HG03045 (cell line): ENCODE measurements around the gene ROR1.
"Not testable (repeated sequence)": the region's sequence is repeated elsewhere in the genome, so short reads cannot be mapped to it uniquely, and the experiment has no call there.

Source experiments
- ATAC-seq: cut with Tn5 transposase; IDR thresholded peaks from one replicate; pipeline ENCODE4 v1.9.1; 2021; ENCODE audit warnings: mild to moderate bottlenecking, moderate library complexity; ENCODE audit not compliant: unreplicated experiment

Gene ROR1

DNA sequence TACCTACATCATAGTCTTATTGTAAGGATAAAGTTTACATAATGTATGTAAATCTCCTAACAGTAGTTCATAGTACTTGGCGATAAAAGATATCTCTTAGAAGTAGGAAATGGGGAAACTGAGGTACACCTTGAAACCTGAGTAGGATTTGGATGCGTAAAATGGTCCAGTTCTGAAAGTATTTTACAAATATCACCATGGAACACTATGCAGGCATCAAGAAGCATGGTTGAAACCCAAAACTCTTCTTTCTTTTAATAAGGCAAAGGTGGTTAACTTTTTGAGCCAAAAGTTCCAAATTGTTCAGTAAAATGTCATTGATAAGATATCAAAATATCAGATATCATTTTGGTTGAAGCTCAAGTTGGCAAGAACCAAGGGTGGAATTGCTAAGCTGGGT is 46.0 kb downstream of the ROR1 start:
- ATAC-seq = no peak

DNA sequence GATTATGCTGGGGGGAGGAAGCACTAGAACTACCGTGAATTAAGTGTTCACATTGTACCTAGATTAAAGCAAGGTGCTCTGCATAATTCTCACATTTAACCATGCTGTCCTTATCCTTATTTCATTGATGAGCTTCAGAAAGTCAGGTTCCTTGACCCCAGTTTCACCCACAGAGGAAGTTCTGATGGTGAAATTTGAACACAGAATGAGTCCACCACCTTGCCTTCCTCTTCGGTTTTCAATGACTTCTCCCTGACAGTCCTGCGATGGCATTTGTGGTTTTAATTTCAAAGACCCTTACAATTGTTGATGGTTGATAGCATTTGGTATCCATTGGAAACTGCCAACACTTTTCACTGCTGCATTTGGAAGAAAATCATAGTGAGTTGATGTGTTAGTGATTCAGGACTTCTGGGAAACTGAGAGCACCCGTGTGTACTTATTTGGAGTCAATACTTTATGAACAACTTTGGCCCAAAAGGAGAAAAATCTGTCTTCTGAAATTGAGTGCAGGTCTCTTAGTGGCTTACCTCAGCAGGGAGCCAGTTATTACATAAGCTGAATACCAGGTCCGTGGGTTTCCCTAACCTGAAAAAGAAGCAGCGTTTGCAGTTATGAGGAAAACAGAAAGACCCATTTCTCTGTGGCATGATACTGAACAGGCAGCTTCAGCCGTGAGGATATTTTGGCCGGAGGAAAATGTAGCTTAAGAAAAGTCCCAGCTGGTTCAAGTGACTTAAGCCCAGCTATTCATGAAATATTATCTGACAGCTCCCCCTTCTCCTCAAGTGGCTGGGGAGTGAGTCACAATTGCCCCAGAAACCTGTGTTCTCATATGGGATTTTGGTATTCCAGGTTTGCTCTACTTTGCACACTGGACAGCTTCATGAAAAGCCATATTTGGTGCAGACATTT is 47.5 kb downstream of the ROR1 start:
- no peak for ATAC-seq

DNA sequence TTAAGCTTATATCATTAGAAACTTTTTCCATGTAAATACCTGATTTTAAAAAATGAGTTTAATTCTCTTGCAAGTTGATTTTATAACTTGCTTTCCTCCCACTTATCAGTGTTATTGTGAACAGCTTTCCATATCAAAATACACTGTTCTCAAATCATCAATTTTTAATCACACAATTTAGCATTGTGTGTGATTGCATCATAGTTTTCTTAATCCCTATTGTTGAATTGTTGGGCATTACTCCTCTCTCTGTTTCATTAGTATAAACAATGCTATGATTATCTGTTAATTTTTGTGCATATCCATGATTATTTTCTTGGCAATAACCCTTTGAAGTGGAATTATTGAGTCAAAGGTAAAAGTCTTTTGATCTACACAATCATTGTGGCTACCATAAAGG is 48.7 kb downstream of the ROR1 start:
- ATAC-seq = no peak

DNA sequence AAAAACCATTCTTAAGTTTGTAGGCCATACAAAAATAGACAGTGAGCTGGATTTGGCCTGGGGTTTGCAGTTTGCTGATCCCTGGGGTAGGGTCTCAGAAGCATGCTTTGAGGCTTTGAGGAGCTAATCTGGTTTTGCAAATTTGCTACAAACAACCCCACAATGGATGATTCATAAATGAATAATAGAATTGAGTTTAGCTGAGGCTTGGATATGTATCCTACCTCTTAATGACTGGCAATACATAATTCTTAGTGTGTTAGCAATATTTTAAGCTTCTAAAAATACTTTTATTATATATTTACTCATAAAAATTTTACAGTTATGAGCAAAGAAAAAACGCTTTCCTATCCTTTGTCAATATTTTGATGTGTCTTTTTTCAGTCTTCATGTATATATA is 50.6 kb downstream of the ROR1 start:
- no peak for ATAC-seq

DNA sequence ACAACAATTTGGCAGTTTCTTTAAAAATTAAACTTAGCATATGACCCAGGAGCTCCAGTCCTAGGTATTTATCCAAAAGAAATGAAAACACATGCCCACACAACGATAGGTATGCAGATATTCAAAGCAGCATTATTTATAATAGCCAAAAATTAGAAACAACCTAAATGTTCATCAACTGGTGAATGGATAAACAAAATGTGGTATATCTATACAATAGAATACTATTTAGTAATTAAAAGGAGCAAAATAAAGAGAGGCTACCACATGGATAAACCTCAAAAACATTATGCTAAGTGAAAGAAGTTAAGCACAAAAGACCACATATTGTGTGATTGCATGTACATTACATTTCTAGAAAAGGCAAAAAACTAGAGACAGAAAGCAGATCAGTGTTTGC is 51.3 kb downstream of the ROR1 start:
- ATAC-seq = no peak

DNA sequence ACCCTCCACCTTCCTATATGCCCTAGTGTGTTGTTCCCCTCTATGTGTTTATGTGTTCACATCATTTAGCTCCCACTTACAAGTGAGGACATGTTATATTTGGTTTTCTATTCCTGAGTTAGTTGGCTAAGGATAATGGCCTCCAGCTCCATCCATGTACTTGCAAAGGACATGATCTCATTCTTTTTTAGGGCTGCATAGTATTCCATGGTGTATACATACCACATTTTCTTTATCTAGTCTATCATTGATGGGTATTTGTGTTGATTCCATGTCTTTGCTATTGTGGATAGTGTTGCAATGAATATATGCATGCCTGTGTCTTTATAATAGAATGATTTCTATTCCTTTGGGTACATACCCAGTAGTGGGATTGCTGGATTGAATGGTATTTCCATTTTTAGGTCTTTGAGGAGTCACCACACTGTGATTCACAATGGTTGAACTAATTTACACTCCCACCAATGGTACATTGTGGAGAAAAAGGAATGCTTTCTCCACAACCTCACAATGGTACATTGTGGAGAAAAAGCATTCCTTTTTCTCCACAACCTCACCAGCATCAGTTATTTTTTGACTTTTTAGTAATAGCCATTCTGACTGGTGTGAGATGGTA is 52.5 kb downstream of the ROR1 start:
- not testable (repeated sequence) for ATAC-seq

DNA sequence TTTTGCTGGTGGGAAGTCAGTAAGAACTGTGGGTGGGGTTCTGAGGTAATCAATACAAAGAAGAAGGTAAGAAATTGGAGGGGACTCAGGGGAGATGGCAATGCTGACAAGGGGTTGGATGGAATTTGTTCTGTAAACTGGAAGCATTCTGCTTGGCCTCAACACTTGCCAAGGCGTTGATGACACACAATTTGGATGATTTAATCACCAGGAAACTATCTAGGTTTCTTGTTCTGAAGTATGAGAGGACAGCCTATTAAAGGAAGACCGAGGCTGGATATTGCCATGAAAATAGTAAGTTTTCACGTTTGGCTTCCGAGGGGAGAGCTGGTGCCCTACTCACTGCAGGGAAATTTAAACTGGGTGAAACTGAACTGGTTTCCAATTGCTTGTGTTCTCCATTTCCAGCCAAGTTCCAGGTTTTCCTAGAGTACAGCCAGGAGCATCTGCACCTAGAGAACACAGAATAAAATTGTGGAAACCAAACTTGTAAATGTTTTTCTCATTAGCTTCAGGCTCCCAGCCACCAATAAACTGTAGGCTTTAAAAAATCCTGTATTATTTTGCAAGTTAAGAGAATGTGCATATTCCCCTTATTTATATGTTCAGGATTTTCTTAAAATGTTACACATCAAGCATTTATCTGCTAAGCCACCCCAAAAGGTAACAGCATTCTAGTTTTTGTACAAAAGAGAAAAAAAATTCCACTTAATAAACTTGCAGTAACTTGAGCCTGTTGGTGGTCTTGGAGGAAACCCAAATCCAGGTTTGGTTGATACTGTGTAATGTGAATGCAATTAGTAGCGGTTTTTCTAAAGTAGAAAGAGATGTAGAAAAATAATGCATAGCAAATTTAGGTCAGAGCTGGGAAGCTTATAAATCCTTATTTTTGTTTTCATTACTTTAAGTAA is 53.8 kb downstream of the ROR1 start:
- no peak for ATAC-seq

DNA sequence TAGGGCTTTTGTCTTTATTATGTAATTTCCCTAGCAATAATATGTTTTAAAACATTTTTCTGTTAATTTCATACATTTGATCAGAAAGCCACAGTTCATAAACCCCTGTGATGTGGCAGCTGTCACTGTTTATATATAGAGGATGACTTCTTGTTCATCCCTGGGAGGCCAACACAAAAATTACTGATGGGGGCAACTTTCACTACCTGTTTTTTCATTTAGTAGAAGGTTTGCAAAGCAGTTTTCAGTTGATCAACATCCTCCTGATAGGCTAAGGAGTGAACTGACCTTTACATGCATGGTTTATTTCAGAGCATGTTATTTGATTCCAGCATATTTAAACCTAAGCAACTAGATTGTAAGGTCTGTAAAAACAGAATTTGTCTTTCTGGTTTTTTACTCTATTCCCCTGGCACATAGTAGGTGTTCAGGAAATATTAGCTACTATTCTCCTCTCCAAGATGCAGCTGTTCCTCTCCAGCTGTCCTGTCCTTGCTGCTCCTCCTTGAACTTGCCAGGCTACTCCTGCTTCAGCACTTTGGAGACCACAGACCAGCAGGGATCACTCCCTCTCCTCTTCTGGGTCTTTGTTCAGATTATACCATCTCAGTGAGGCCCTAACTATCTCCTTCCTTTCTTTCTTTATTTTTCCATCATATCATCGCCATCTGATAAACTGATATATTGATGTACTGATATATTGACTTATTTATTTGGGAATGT is 54.7 kb downstream of the ROR1 start:
- no peak for ATAC-seq

DNA sequence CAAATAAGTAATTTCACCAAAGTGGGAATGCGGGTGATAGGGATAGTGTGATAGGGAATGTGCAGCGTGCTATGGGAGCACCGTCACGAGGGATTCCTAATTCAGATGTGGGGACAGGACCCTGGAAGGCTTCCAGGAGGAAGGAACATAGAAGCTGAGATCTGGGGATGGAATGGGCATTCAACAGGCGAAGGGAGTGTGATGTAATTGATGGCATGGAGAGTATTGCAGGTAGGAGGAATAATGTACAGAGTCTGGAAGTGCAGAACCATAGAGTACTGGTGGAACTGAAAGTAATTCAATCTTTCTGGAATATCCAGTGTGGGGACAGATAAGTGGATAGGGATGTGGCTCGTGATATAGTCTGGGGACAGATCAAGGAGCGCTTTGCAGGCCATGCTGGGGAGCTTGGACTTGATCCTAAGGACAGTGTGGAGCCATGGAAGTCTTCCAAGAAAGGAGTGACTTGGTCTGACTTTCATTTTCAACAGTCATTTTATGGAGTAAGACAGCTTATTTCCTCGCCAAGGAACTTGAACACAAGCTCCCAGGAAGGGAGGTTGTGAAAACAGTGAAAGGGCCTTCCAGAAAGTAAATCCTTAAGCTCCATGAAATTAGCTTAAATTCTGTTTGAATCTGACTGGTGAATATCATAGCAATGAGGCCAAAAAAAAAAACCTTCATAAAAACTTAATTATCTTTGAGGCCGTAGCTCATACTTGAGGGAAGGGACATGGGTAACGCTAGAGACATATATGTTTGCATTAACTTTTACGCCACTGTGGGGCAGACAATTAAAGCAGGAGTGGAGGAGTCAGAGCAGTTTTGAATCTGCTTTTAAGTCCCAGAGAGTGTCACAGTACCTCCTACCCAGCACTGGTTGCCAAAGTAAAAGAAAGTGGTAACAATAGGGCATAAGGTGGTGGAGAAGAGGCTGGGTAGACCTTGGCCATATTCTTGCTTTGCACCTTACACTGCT is 55.8 kb downstream of the ROR1 start:
- no peak for ATAC-seq

DNA sequence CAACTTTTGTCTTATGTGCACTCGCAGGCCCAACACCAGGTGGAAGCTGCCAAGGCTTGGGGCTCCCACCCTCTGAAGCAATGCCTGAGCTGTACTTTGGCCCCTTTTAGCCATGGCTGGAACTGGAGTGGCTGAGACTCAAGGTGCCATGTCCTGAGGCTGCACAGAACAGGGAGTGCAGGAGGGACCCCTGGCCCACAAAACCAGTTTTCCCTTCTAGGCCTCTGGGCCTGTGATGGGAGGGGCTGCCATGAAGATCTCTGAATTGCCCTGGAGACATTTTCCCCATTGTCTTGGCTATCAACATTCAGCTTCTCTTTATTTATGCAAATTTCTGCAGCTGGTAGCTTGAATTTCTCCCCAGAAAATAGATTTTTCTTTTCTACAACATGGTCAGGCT is 57.6 kb downstream of the ROR1 start:
- ATAC-seq = no peak

DNA sequence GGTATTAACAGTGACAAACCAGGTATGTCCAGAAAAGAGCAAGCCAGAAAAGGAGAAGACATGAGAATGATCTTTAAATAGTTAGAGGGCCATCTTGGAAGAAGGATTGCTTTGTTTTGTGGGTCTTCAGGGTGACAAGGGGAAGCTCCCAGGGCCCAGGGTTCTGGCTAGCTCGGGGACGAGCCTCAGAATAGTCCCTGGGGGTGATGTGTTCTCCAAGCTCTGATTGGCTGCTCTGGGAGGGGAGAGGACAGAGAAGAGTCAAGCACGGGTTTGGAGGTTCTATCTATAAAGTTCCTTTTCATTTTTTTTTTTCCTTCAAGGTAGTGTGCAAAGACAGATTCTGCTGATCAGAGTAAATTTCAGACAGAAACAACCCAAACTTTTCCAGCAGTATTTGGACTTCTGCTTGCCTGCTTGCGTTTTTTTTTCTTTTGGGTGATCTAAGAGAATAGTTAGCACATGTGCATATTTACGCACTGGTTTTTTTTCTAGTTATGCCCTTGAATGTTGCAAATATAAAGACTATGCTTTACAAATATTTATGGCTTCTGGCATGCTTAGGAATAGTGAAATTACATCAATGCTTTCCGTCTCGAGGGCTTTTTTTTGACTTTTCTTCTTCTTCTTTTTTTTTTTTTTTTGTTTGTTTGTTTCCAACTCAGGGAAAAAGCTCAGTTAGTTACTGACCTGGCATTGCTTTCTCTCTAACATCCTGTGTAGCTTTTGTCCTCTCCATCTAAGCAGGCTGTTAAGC is 59.7 kb downstream of the ROR1 start:
- no peak for ATAC-seq

DNA sequence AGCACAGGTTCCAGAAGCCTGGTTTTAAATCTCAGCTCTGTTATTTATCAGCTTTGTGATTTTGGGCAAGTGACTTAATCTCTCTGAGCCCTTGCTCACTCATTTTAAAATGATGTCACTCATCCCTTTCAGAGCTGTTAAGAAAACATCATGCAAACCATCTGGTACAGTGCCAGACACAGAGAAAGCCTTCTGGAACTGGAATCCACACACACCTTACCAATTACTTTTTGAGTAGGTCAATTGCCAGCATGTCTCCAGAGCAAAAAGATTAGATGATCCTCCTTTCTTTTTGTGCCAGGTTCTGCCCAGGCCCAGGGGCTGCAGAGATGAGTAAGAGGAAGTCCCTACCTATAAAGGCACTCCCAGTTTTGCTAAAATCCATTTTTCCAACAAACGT is 61.3 kb downstream of the ROR1 start:
- ATAC-seq = no peak

DNA sequence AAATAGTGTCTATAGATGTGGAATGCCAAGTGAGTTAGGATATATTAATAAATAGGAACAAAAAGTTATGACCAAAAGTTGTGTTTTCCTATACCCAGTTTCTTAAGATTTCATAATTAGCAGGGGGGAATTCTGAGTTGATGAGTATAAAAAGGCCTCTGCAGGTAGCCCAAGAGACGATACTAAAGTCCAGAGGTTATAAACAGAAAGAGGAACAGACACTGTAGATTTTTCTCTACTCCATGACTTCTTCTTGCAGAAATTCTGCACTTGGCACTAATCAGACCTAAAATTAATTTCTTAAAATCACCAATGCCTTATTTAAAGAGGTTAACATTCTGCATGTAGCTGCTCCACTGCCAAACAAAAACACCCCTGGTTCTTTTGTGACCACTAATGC is 62.6 kb downstream of the ROR1 start:
- no peak for ATAC-seq

DNA sequence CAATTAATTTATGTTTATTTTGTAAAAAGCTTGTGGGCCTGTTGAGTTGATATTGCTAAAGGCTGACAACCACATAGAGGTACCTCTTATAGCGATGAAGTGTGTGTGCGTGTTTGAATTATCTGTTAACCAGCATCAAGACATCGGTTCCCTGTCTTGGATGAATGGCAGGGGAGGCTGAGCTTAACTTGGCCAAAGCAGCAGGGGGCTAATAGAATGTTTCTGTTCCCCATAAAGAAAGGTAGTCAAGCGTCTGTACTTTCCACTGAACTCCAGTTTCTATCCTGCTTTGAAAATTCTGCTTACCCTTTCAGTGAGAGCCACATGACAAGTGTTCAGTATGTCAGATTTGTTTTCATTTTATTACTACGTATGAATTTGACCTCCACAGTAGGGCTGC is 63.0 kb downstream of the ROR1 start:
- no peak for ATAC-seq

DNA sequence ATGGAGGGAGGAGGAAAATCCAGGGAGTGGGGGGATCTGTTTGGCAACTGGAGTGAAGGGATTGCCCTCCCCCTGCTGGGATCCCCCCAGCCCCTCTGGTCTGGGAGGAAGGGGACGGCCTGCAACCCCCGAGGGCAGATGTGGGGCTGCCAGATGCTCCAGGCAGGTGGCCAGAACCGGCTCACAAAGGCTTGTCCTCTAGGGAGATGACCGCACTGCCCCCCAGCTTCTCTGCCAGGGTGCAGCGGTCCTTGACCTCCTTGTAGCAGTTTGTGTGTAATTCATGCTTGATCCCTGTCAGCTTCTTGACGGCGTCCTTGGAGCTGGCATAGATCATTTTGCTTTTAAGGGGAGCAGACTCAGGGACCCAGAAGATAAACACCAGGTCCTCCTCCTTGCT is 69.2 kb downstream of the ROR1 start:
- ATAC-seq = no peak

DNA sequence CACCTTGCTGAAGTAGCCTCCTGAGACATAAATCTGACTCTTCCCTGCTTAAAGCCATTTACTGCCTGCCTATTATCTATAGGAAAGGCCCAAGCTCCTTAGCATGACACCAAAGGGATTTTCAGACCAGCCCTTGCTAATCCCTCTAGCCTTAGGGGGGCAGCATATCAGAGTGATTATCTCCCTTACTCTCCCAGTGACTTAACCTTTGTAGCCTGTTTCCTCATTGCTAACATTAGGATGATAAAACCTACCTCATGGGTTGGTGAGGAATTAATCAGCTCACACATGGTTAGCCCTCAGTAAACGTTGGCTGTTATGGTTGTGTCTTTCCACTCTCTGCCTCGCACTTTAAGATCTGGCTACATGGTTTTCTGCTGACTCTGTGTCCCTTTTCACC is 70.1 kb downstream of the ROR1 start:
- ATAC-seq = no peak

DNA sequence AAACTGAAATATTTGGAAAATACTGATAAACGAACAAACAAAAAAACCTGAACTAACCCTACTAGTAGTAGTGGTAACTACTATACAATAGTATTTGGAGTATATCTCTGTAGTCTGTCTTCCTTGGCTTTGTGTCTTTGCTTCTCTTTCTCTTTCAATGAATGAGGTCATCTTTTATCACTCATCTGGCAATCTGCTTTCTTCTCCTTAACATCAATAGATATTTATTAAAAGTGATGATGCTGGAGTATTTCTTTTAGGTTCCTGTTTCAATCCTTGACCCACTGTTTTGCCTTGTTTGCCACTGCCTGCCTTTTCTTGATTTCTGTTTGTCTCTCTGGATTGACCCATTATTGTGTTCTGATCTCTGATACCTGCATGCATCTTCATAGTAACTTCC is 71.5 kb downstream of the ROR1 start:
- no peak for ATAC-seq

DNA sequence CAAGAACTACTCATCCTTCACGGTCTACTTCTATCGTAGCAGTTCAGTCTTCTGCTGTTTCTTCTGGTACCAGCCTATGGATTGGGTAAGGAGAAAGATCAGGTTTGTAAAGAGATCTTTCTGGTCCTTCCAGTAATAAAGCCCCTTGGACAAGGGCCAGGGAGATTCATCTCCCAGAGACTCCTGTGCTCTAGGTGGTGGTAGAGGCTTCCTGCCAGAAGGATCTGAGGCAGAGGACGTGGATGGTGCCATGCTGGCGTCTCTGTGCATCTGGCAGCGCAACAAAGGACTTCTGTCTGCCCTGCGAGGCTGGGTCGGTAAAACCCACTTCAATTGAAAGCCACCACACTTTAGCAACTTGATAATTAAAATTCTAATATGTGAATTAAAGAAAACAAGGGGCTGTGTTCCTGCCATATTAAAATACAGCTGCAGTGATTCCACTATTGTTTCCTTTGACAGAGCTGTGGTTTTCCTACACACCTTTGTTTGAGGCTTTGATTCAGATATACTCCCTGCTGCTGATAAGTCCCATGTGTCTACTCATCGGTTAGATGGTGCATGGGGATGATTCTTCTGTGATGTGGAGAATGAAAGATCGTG is 73.6 kb downstream of the ROR1 start:
- no peak for ATAC-seq

DNA sequence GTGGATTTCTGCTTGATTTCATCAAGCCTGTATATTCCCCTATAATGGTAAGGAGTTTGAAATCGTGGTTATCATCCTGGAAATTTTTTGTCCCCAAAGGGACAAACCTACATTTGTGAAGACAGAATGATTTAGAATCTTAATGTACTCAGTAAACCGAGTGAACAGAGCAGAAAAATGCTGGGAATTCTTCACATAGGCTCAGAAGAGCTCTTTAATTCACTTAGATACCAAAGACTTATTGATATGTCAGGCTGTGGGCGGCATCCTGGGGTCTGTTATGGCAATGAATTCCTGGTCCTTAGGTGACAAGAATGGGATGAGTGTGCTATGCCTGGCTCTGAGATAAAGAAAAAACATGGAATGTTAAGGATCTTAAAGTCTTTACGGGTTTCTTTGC is 74.9 kb downstream of the ROR1 start:
- no peak for ATAC-seq
